HepG2 (cell line): ENCODE measurements around the gene CEBPB. TPM values are rescaled to one million over a fixed set of nuclear protein-coding genes. Genes with fewer than 3 reads are reported as not detected.

ENCODE experiments used
- AGO2 ChIP-seq: fragments of 200-400 bp; formaldehyde crosslinking; optimal IDR thresholded peaks from 2 replicates; pipeline ENCODE3; 2017; ENCODE audit warnings: mild to moderate bottlenecking, low read depth, low read length, moderate library complexity
- FOXC1 ChIP-seq: sonication (generic); formaldehyde crosslinking; IDR thresholded peaks from 2 replicates; pipeline ENCODE4 v1.8.0; 2022; ENCODE audit warnings: mild to moderate bottlenecking, missing genetic modification reagents, borderline replicate concordance
- GABPA ChIP-seq, 2 experiments: IDR thresholded peaks; 2 replicates each; pipeline ENCODE4 v1.6.1; 2011 to 2016; ENCODE audit warnings: low read depth in 2 of 2, low read length in 1 of 2, missing biosample characterization in 1 of 2, missing genetic modification characterization in 1 of 2
- GABPB1 ChIP-seq: IDR thresholded peaks from 2 replicates; pipeline ENCODE4 v1.6.1; 2016; ENCODE audit warnings: mild to moderate bottlenecking, missing genetic modification reagents, moderate library complexity, missing compliant biosample characterization
- HOXD1 ChIP-seq: sonication (generic); formaldehyde crosslinking; IDR thresholded peaks from 2 replicates; pipeline ENCODE4 v1.5.0; 2020; ENCODE audit warnings: missing genetic modification reagents
- POLR2AphosphoS2 ChIP-seq: IDR thresholded peaks from 2 replicates; pipeline ENCODE4 v1.6.1; 2011; ENCODE audit warnings: low read depth, low read length, improper control_type of control experiment
- RARA ChIP-seq: IDR thresholded peaks from 2 replicates; pipeline ENCODE4 v1.6.1; 2016; ENCODE audit warnings: missing genetic modification reagents, missing compliant biosample characterization
- REXO4 ChIP-seq: sonication (generic); formaldehyde crosslinking; IDR thresholded peaks from 2 replicates; pipeline ENCODE4 v1.8.0; 2022; ENCODE audit warnings: missing genetic modification reagents, mild to moderate bottlenecking, borderline replicate concordance
- SALL2 ChIP-seq: sonication (generic); formaldehyde crosslinking; IDR thresholded peaks from 2 replicates; pipeline ENCODE4 v1.8.1; 2023; ENCODE audit warnings: mild to moderate bottlenecking, missing genetic modification reagents, inconsistent platforms
- TEF ChIP-seq: sonication (generic); formaldehyde crosslinking; IDR thresholded peaks from 2 replicates; pipeline ENCODE4 v1.5.0; 2020; ENCODE audit warnings: missing genetic modification reagents
- XBP1 ChIP-seq: sonication (generic); formaldehyde crosslinking; IDR thresholded peaks from 2 replicates; pipeline ENCODE4 v1.5.0; 2020; ENCODE audit warnings: missing genetic modification reagents
- ZBTB8A ChIP-seq: sonication (generic); formaldehyde crosslinking; IDR thresholded peaks from 2 replicates; pipeline ENCODE4 v1.4.0; 2020; ENCODE audit warnings: mild to moderate bottlenecking, low read depth, missing genetic modification reagents, borderline replicate concordance
- ZFYVE20 ChIP-seq: sonication (generic); formaldehyde crosslinking; IDR thresholded peaks from 2 replicates; pipeline ENCODE4 v1.8.0; 2023; ENCODE audit warnings: low read depth, mild to moderate bottlenecking, moderate library complexity, missing genetic modification reagents, borderline replicate concordance
- ZNF724P ChIP-seq: sonication (generic); formaldehyde crosslinking; IDR thresholded peaks from 2 replicates; pipeline ENCODE4 v1.8.0; 2022; ENCODE audit warnings: missing genetic modification reagents, borderline replicate concordance
- ZNF772 ChIP-seq: sonication (generic); formaldehyde crosslinking; IDR thresholded peaks from 2 replicates; pipeline ENCODE4 v1.5.0; 2020; ENCODE audit warnings: mild to moderate bottlenecking, missing genetic modification reagents
- ZSCAN20 ChIP-seq: sonication (generic); formaldehyde crosslinking; IDR thresholded peaks from 2 replicates; pipeline ENCODE4 v1.4.0; 2020; ENCODE audit warnings: missing genetic modification reagents, mild to moderate bottlenecking, borderline replicate concordance
- polyA plus RNA-seq, 8 experiments: library from polyadenylated mRNA; depleted of rRNA in 3 of 8; stranded (reverse) in 7 of 8; unstranded in 1 of 8; fragments of >200 nt; fragmentation: Illumina TruSeq in 4 of 8; extraction: Trizol in 4 of 8; gene quantifications; 2 replicates each; pipeline versions ENCODE4 v1.2.1 to v1.2.3, GENCODE V29; 2011 to 2016; ENCODE audit warnings: low read depth in 4 of 8, missing spikeins in 1 of 8, mixed read lengths in 1 of 8; ENCODE audit not compliant: insufficient read depth in 1 of 8
- total RNA-seq, 5 experiments: library from RNA; depleted of rRNA; stranded (reverse); fragments of >200 nt; fragmentation: Illumina TruSeq; extraction: Trizol; gene quantifications; 2 replicates each; pipeline ENCODE4 v1.2.3, GENCODE V29; 2016; ENCODE audit warnings: low read depth in 1 of 5
- TF ChIP-seq, protein P1 (sequence below): sonication (generic); formaldehyde crosslinking; IDR thresholded peaks from 2 replicates; pipeline ENCODE4 v1.5.0; 2020; ENCODE audit warnings: mild to moderate bottlenecking, missing genetic modification reagents, borderline replicate concordance
- TF ChIP-seq, protein P2 (sequence below): sonication (generic); formaldehyde crosslinking; IDR thresholded peaks from 2 replicates; pipeline ENCODE4 v1.5.1; 2020; ENCODE audit warnings: mild to moderate bottlenecking, missing genetic modification reagents, moderate library complexity
- TF ChIP-seq, protein P3 (sequence below): sonication (generic); formaldehyde crosslinking; IDR thresholded peaks from 2 replicates; pipeline ENCODE4 v1.4.0; 2020; ENCODE audit warnings: missing genetic modification reagents

The CEBPB gene
- total and polyA plus RNA-seq, 2 of the 13 experiments (the other 11 are each of a cell fraction or from before 2014, with no cell fraction given) = 18.5 to 28.2 TPM

DNA sequence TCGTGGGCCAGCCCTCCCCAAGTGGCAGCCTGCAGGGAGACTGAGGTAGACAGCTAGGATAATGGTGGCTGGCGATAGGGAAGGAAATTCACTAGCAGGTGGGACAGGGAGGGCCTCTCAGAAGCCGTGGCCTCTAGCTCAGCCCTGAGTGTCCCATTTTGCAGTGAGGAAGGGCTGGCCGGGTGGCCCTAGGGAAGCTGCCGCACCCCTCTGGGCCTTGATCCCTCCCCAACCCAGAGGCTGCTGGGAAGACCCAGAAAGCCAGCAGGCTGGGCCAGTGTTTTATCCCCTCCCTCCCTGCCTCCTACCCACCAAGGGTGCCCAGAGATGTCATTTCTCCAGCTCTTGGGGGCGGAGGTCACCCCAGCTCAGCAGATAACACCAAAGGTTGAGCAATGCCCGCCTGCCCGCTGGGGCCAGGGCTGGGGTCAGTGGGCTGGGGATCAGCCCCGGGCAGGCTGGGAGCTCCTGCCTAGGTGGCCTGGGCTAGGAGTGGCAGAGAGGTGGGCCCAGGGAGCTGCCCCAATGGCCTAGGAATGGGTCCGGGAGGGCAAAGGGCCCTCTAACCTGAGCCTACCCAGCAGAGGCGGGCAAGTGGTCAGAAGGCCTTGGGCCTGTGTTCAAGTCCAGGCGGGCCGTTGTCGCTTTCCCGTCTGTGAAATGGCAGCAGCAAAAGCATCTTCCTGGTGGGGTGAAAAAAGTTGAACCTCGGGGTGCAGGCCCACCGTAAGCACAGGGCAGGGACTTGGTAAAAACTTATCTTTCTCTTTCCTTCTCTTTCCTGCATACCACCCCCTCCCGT, 1.6 kb upstream of the CEBPB start (continued):
- TF ChIP-seq, protein P1, sequence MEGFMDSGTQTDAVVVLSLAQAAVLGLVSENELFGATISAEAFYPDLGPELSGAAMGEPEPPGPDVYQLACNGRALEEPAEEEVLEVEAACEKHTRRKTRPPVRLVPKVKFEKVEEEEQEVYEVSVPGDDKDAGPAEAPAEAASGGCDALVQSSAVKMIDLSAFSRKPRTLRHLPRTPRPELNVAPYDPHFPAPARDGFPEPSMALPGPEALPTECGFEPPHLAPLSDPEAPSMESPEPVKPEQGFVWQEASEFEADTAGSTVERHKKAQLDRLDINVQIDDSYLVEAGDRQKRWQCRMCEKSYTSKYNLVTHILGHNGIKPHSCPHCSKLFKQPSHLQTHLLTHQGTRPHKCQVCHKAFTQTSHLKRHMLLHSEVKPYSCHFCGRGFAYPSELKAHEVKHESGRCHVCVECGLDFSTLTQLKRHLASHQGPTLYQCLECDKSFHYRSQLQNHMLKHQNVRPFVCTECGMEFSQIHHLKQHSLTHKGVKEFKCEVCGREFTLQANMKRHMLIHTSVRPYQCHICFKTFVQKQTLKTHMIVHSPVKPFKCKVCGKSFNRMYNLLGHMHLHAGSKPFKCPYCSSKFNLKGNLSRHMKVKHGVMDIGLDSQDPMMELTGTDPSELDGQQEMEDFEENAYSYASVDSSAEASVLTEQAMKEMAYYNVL (CRISPR knock-in tag) = peak; percentile 94; the same call in 1 of the 2 replicates
- TF ChIP-seq GABPB1 (CRISPR knock-in tag) (peak; percentile 84), RARA (CRISPR knock-in tag) (peak; percentile 96), SALL2 (CRISPR knock-in tag) (peak; percentile 83; the same call in 1 of the 2 replicates), ZNF772 (CRISPR knock-in tag) (peak; percentile 98), ZFYVE20 (CRISPR knock-in tag) (no peak), GABPA (IDR thresholded peaks at IDR 0.05; ENCODE audit: low read depth, low read length) (no peak), GABPA (CRISPR knock-in tag; IDR thresholded peaks at IDR 0.05; ENCODE audit: low read depth) (peak; percentile 31; the same call in 1 of the 2 replicates), HOXD1 (CRISPR knock-in tag) (peak; percentile 95), FOXC1 (CRISPR knock-in tag) (peak; percentile 87), AGO2 (peak; percentile 76), ZSCAN20 (CRISPR knock-in tag) (no peak; the same call in 1 of the 2 replicates), TEF (no peak), XBP1 (CRISPR knock-in tag) (no peak), POLR2AphosphoS2 (no peak), ZBTB8A (CRISPR knock-in tag) (peak; percentile 34; the same call in 1 of the 2 replicates), ZNF724P (CRISPR knock-in tag) (peak; percentile 90; the same call in 1 of the 2 replicates), REXO4 (CRISPR knock-in tag) (no peak)
- TF ChIP-seq, protein P2, sequence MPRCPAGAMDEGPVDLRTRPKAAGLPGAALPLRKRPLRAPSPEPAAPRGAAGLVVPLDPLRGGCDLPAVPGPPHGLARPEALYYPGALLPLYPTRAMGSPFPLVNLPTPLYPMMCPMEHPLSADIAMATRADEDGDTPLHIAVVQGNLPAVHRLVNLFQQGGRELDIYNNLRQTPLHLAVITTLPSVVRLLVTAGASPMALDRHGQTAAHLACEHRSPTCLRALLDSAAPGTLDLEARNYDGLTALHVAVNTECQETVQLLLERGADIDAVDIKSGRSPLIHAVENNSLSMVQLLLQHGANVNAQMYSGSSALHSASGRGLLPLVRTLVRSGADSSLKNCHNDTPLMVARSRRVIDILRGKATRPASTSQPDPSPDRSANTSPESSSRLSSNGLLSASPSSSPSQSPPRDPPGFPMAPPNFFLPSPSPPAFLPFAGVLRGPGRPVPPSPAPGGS (CRISPR knock-in tag) = no peak; the same call in 1 of the 2 replicates
- TF ChIP-seq, protein P3, sequence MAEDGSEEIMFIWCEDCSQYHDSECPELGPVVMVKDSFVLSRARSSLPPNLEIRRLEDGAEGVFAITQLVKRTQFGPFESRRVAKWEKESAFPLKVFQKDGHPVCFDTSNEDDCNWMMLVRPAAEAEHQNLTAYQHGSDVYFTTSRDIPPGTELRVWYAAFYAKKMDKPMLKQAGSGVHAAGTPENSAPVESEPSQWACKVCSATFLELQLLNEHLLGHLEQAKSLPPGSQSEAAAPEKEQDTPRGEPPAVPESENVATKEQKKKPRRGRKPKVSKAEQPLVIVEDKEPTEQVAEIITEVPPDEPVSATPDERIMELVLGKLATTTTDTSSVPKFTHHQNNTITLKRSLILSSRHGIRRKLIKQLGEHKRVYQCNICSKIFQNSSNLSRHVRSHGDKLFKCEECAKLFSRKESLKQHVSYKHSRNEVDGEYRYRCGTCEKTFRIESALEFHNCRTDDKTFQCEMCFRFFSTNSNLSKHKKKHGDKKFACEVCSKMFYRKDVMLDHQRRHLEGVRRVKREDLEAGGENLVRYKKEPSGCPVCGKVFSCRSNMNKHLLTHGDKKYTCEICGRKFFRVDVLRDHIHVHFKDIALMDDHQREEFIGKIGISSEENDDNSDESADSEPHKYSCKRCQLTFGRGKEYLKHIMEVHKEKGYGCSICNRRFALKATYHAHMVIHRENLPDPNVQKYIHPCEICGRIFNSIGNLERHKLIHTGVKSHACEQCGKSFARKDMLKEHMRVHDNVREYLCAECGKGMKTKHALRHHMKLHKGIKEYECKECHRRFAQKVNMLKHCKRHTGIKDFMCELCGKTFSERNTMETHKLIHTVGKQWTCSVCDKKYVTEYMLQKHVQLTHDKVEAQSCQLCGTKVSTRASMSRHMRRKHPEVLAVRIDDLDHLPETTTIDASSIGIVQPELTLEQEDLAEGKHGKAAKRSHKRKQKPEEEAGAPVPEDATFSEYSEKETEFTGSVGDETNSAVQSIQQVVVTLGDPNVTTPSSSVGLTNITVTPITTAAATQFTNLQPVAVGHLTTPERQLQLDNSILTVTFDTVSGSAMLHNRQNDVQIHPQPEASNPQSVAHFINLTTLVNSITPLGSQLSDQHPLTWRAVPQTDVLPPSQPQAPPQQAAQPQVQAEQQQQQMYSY (CRISPR knock-in tag) = no peak
